Activated effector memory CD4-positive, alpha-beta T cell treated with anti-CD3 and anti-CD28 coated beads, Interleukin-2, amount 50 U/mL, for 16 hours (primary cell): ENCODE measurements around the gene GFI1.
"Not testable (repeated sequence)": the region's sequence is repeated elsewhere in the genome, so short reads cannot be mapped to it uniquely, and the experiment has no call there.

Experiments
- DNase-seq: peaks from one replicate; pipeline ENCODE4 v3.0.0-alpha.2; 2020

GFI1 gene

DNA sequence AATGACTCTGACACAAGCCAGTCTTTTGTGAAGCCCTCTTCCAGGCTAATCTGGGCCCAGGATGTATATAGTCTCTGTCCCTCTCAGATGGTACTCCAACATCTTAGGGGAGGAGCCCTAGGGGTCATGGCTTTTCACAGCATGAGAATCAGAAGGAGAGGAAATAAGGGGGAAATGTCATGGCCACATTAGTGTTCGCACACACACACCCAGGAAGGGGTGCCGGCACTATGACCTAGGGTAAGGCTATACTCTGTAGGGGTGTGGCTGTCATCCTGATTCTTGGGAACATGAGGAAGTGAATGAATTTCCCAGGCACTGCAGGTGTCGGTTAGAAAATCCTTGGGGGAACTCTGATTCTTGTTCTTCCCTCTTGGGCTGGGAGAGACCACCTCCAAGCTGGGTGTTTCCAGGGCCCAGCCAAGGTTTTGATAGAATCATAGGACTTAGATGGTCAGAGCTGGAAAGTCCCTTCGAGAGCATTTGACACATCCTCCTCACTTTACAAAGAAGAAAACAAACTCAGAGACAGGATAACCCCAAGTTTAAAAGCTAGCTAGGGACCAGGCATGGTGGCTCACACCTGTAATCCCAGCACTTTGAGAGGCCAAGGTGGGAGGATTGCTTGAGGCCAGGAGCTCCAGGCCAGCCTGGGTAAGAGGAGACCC lies 22.0 kb downstream of the GFI1 start:
- DNase-seq: no peak

DNA sequence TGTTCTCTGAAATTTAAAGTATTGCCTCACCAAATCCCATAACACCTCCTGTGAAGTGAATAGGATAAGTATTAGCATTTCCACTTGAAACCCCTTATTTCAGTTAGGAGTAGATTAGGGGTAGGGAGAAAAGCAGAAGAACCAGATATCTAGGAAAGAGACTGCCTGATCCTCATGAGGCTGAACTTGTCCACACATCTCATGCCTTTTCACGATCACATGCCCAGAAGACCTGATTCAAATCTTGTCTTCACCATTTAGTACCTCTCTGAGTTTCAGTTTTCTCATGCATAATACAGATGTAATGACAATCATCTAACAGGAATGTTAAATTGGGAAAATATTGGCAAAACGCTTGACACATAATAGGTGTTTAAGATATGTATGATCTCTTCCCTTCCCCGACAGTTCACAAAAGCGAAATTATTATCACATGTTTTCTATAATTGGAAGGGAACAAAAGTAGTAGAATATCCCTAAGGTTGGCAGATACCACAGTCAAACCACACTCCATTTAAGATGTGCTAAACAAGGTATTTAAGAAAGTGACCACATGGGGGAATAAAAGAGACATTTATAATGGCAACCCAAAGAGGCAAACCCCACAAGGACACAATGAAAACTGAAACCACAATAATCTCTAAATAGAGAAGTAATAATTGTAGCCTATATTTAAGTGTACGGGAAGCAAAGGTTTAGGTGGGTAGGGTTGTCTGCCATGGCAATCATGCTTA lies 25.2 kb downstream of the GFI1 start:
- DNase-seq: no peak

DNA sequence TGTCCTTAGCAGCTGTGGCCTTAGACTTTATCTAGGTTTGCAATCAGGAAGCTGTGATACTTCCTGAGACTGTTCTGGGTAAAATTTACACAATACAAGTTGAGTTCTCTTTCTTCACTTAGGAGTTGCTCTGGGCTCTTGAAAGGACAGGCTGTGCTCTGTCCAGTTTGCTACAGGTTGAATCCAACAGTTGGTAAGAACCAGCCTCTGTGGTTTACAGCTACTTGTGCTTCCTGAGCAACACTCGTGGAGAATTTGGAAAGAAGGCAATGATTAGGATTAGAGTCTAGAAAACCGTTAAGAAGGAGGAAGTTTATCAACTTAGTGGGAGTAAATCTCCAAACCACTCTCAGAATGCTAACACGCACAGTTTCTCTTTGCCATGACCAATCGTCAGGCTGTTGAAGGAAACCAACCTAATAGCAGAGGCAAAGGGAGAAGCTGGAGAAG lies 26.8 kb downstream of the GFI1 start:
- no peak for DNase-seq

DNA sequence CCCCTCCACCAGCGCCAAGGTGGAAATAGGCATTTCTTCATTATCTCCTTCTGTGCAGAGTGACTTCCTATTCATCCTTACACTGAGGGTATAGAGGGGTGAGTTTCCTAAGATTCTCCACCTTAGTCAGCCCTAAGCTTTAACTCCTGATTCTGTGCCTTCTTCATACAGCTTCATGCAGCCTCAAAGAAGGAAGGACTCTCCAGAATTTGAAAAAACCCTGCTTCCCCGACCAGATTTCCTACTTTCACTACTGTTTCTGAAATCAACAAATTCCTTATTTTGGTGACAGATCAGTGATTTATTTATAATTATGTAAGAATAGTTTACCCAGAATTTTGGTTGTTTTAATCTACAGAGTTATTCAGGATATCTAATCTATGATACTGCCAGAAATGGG lies 28.6 kb downstream of the GFI1 start:
- DNase-seq: no peak

DNA sequence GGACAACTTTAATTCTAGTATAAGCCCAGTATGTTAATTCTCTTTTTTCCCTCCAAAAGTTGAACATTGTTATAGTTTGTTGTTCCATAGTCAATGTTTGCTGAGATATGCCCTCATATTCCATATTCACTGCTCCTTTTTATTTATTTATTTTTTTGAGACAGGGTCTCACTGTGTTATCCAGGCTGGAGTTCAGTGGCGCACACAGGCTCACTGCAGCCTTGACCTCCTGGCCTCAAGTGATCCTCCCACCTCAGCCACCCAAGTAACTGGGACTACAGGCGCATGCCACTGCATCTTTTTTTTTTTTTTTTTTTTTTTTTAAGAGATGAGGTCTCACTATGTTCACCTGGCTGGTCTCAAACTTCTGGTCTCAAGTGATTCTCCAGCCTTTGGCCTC lies 38.7 kb downstream of the GFI1 start:
- DNase-seq: no peak

DNA sequence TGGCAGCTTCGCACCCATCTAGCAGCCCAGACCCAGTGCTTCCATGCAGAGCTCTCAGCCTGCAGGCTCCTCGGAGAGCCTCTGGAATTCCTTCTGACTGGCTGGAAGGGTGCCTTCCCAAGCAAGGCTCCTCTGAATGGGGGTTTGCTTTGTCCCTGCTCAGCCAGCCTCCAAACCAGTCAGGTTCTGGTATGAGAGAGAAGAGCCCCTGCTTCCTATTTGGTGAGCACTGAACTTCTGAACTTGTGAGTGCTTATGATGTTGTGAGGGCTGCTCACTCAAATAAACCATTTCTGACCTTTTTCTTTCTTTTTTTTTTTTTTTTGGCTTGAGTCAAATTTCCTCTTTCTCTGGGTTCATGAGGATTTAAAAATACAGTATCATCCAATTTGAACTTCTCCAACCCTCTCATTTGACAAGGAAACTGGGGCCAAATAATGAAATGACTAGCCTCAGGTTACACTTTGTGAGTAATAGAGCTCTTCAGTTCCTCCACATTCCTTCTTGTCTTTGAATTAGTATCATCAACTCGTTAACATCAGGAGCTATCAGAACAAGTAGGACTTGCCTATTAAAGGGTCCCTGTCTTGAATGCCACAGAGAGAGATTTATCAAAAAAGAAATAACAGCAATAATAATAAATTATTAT lies 39.6 kb downstream of the GFI1 start:
- no peak for DNase-seq

DNA sequence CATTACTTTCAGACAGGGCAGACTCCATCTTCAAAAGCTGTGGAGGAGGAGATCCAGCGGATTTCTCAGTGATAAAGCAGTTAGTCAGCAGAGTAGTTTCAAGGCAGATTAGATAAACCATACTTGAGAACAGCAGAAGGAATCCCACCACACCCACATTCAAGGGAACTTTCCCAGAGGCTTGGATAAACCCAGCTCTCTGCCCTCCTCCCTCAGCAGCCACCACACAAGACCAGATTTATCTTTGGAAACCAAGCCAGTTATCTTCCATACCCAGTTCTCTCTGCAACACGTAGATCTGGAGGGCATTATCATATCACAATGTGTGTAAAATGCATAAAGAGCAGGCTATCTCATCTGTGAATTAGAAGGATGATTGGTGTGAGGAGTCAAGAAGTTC lies 40.2 kb downstream of the GFI1 start:
- DNase-seq: no peak

DNA sequence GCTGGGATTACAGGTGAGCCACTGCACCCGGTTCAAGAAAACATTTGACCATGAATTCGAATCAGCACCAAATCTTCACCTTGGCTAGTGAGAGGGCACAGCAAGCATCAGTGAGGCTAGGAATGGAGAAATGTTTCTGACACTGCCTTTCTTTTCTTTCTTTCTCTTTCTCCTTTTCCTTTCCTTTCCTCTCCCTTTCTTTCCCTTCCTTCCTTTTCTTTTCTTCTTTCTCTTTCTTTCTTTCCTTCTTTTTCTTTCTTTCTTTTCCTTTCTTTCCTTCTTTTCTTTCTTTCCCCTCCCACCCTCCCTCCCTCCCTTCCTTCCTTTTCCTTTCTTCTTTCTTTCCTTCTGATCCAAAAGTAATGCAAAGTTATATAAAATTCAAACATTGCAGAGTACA lies 40.9 kb downstream of the GFI1 start:
- no peak for DNase-seq

DNA sequence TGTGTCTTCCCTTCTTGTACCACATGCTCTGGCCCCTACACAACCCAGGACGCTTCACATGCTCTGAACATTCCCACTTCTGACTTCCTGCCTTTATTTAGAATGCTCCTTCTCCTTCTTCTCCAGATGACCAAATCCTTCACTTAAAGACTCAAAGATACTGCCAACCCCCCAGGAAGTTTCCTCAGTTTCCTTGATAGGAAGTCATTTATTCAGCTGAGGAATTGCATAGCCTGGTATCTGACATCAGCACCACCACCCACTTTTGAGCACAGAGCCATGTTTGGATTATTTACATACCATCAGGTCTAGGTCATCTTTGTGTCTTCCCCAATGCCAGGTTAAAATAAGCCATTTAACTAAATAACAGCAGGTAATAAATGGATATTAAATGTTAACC lies 42.4 kb downstream of the GFI1 start:
- DNase-seq: no peak

DNA sequence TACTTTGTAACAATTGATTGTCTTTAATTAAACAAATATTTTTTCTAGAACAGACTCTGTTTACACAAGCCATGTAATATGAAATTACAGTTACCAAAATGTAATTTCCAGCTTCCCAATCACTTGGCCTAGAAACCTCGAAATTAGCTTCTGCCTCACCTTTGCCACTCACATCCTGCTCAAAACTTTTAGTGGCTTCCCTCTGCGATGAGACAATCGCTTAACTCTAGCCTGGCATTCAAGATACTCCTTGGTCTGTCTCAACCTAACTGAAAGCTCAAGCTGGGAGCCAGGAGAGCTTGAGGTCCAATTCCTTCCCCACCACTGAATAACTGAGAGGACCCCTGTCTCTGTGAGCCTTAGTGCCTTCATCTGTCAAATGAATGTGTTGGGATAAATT lies 42.8 kb downstream of the GFI1 start:
- no peak for DNase-seq

DNA sequence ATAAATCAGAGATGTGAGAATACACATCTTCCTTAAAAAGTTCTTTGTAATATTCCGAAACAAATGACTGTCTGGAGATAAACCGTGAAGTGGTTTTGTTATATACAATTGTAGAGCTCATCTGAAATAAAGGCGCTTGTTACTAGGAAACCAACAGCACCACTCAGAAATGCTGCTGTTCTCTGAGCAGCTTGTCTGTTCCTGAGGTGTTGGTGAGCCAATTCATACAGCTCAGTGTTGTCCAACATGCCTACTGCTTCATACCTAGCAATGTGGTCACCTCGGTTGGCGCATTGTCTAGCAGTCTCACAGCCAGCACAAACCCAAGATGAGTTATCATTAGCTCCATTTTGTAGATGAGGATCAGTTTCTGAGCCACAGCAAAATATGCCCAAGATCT lies 44.4 kb downstream of the GFI1 start:
- no peak for DNase-seq

DNA sequence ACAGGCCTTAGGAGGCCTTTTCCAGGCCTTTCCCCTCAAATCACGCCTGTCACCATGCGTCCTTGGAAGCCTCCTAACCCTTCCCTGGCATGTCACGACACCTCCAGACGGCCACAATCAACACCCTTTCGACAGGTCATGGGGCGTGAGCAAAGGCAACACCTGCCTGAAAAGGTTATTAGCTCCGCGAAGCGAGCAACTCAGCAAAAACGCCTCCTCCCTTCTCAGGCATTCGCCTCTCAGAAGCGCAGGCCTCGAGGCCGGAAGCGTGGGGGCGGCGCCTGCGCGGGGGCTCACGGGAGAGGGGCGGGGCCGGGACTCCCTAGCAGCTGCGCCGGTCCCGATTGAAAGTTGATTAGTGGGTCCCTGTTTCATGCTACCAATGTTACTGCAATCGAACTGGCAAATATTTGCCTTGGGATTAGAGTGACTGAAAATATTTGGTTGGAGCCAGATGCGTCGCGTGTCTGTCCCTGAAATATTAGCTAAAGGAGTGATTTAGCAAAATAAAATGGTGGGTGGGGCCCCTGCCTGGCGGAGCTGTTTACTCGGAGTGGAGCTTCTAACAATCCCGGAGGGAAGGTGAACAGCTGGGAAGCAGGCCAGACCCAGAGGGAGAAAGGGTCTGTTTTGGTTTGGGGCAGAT lies 44.9 kb downstream of the GFI1 start:
- no peak for DNase-seq

DNA sequence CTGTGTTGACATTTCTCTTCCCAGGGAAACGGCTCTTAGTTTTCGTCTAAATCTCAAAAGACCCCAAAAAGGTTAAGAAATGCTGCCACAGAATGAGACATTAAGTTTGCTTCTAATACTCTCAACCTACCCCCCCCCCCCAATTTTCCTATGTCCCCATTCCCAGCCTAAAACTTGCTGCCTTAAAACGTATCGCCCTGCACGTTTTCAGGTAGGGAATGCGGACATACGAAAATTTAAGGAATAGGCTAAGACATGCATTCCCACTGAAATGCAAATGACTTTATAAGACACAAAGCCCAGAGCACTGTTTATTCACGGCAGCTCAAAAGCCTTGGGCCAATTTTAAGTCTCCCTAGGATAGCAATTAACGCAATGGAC lies 45.4 kb downstream of the GFI1 start:
- DNase-seq: no peak

DNA sequence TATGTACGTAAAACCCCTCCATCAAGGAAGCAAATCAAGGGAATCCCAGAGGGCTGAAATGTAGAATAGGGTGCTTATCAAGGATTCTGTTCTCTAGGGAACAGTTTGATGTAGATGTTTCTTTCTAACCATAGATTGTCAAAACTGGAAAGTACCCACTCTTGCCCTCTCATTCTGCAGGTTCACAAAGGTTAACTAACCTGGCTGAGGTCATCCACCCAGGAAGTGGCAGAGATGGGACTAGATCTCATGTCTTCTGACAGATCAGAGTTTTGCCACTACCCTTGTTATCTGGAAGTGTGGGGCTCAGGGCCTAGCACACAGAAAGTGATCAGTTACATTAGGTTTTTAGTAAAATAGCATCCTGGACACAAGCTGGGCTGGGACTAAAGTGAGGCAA lies 47.4 kb downstream of the GFI1 start:
- DNase-seq: no peak

DNA sequence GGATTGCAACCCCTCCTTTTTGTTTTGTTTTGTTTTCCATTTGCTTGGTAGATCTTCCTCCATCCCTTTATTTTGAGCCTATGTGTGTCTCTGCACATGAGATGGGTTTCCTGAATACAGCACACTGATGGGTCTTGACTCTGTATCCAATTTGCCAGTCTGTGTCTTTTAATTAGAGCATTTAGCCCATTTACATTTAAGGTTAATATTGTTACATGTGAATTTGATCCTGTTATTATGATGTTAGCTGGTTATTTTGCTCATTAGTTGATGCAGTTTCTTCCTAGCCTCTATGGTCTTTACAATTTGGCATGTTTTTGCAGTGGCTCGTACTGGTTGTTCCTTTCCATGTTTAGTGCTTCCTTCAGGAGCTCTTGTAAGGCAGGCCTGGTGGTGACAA lies 52.2 kb downstream of the GFI1 start:
- not testable (repeated sequence) for DNase-seq

DNA sequence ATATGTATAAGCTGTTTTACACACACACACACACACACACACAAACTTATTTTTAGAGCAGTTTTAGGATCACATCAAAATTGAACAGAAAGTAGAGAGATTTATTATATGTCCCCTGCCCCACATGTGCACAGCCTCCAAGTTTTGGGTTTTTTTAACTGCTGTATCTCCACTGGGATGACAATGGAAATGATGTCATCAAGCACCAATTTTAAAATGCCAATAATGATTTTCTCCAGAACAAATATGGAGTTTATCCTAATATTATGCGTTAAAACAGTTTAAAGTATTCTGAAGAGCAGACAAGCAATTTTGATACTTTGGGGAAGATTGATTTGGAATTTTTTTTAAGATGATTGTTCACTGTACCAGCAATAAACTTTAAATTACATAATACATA lies 56.7 kb downstream of the GFI1 start:
- DNase-seq: no peak

DNA sequence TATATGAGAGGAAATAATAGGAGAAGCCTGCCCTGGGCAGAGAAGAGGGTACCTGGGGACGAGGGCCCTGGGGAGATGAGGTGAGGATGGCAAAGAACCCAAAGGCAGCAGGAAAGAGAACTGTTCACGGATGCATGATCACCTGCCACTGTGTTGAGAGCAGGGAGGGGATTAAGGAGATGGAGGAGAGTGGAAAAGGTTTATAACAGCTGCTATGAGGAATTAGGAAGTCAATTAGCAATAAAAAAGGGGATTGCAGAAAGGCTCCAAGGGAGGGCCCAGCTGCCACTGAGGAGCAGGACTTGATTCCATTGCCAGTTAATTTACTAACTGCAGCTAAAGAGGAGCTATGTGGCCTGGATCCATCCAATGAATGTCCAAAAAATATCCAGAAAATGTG lies 61.1 kb downstream of the GFI1 start:
- no peak for DNase-seq
